GM12878 (cell line): ENCODE measurements around the gene PRRT4. TPM values are rescaled to one million over a fixed set of nuclear protein-coding genes. Genes with fewer than 3 reads are reported as not detected.

Experiments
- ATAC-seq: fragments of 200-7000 bp; cut with Tn5 transposase; 3 replicates; pipeline ENCODE4 v1.9.1; 2020; ENCODE audit warnings: mild to moderate bottlenecking, moderate library complexity
- BruUV-seq: library from RNA; stranded (reverse); fragments of 400-500 nt; replicated peaks from 2 replicates; lab custom pipeline; 2021; lab: Mats Ljungman, UMichigan
- CTCF ChIA-PET: fragments of 300-600 bp; sonication (Branson Sonifier 250); formaldehyde crosslinking; extraction: SDS; loops from one replicate; lab custom pipeline; 2021; ENCODE audit warnings: inconsistent platforms; lab: Yijun Ruan, JAX
- POLR2A ChIA-PET: fragments of 350-600 bp; formaldehyde crosslinking; extraction: SDS; loops from one replicate; lab custom pipeline; 2021; ENCODE audit warnings: inconsistent platforms; lab: Charles Lee
- RAD21 ChIA-PET: fragments of 300-600 bp; sonication (Branson Sonifier 250); formaldehyde crosslinking; loops from one replicate; lab custom pipeline; 2023; ENCODE audit warnings: antibody characterized with exemption; ENCODE audit not compliant: unreplicated experiment; lab: Charles Lee
- SMC1A ChIA-PET: fragments of 300-600 bp; sonication (Branson Sonifier 250); formaldehyde crosslinking; loops from one replicate; lab custom pipeline; 2023; ENCODE audit not compliant: unreplicated experiment, uncharacterized antibody; lab: Charles Lee
- DNase-seq: peaks from one replicate; pipeline ENCODE4 v3.0.0-alpha.2; 2011; ENCODE audit warnings: low read depth, low spot score
- FAIRE-seq: peaks from 3 replicates; lab custom pipeline; 2011; peaks lifted over from hg19 to GRCh38; lab: Jason Lieb, UNC
- H2AFZ ChIP-seq: 2 replicates; pipeline ENCODE4 v1.6.0; 2011; ENCODE audit warnings: low read depth, low read length, control low read depth; ENCODE audit not compliant: control insufficient read depth
- H3K27ac ChIP-seq: 2 replicates; pipeline ENCODE4 v1.5.1; 2011; ENCODE audit warnings: control low read depth; ENCODE audit not compliant: control insufficient read depth, insufficient read depth
- H3K27me3 ChIP-seq, 2 experiments: replicated peaks in 1 of 2; 2 replicates each; pipeline versions ENCODE4 v1.6.0 to v1.6.1; 2011; ENCODE audit warnings: low read length in 1 of 2; ENCODE audit not compliant: control insufficient read depth in 2 of 2, insufficient read depth in 2 of 2
- H3K36me3 ChIP-seq, 2 experiments: 2 replicates each; pipeline ENCODE4 v1.5.1; 2011; ENCODE audit warnings: low read length in 1 of 2; ENCODE audit not compliant: control insufficient read depth in 2 of 2, insufficient read depth in 2 of 2
- H3K4me1 ChIP-seq: 2 replicates; pipeline ENCODE4 v1.6.1; 2011; ENCODE audit warnings: mild to moderate bottlenecking, low read length, moderate library complexity, mixed read lengths; ENCODE audit not compliant: control insufficient read depth, insufficient read depth
- H3K4me2 ChIP-seq: 2 replicates; pipeline ENCODE4 v1.6.0; 2011; ENCODE audit warnings: control low read depth; ENCODE audit not compliant: control insufficient read depth, insufficient read depth
- H3K4me3 ChIP-seq: fragments of 200-600 bp; sonication (generic); 2 replicates; pipeline ENCODE4 v1.5.1; 2016
- H3K79me2 ChIP-seq: 2 replicates; pipeline ENCODE4 v1.6.0; 2011; ENCODE audit warnings: low read length; ENCODE audit not compliant: control insufficient read depth, insufficient read depth
- H3K9ac ChIP-seq: 2 replicates; pipeline ENCODE4 v1.8.0; 2011; ENCODE audit warnings: low read length, control low read depth, mixed read lengths; ENCODE audit not compliant: control insufficient read depth, insufficient read depth
- H3K9me3 ChIP-seq: replicated peaks from 3 replicates; pipeline ENCODE4 v1.5.1; 2011; ENCODE audit warnings: mild to moderate bottlenecking, low read length; ENCODE audit not compliant: control insufficient read depth, insufficient read depth
- H4K20me1 ChIP-seq: 2 replicates; pipeline ENCODE4 v1.6.0; 2011; ENCODE audit not compliant: control insufficient read depth, insufficient read depth
- BMI1 ChIP-seq: fragments of 450-650 bp; IDR thresholded peaks from 2 replicates; pipeline ENCODE4 v1.6.1; 2016; ENCODE audit warnings: mild to moderate bottlenecking, moderate library complexity, borderline replicate concordance
- CBFB ChIP-seq: IDR thresholded peaks from 2 replicates; pipeline ENCODE4 v1.6.1; 2016; ENCODE audit warnings: antibody characterized with exemption, low read depth
- CEBPZ ChIP-seq: fragments of 150-350 bp; IDR thresholded peaks from 2 replicates; pipeline ENCODE4 v1.6.1; 2016; ENCODE audit warnings: low read depth, low read length
- E2F4 ChIP-seq: IDR thresholded peaks from 2 replicates; pipeline ENCODE4 v1.6.1; 2012; ENCODE audit warnings: low read depth, low read length, improper control_type of control experiment
- E4F1 ChIP-seq: fragments of 450-650 bp; IDR thresholded peaks from 2 replicates; pipeline ENCODE4 v1.6.1; 2018; ENCODE audit warnings: borderline replicate concordance, mild to moderate bottlenecking; ENCODE audit not compliant: partially characterized antibody
- ELK1 ChIP-seq: IDR thresholded peaks from 2 replicates; pipeline ENCODE4 v1.6.1; 2012; ENCODE audit warnings: low read depth, low read length, improper control_type of control experiment
- FOS ChIP-seq: IDR thresholded peaks from 3 replicates; pipeline ENCODE4 v1.6.1; 2011; ENCODE audit warnings: borderline replicate concordance; ENCODE audit not compliant: insufficient read length; ENCODE audit errors: extremely low read depth
- IKZF2 ChIP-seq, 2 experiments: fragments of 450-650 bp; IDR thresholded peaks; 2 replicates each; pipeline ENCODE4 v1.6.1; 2017; ENCODE audit warnings: mild to moderate bottlenecking in 2 of 2, moderate library complexity in 2 of 2
- KDM1A ChIP-seq: fragments of 200-600 bp; sonication (generic); IDR thresholded peaks from 2 replicates; pipeline ENCODE4 v1.6.1; 2016; ENCODE audit warnings: borderline replicate concordance
- PAX5 ChIP-seq: IDR thresholded peaks from 2 replicates; pipeline ENCODE4 v1.6.1; 2011; ENCODE audit warnings: low read depth, low read length, borderline replicate concordance
- ZBED1 ChIP-seq: IDR thresholded peaks from 2 replicates; pipeline ENCODE4 v1.6.1; 2016; ENCODE audit warnings: borderline replicate concordance
- WGBS: methylation state at CpG from one replicate; pipeline ENCODE4 v1.1.6; 2016; ENCODE audit warnings: low lambda C conversion rate; ENCODE audit not compliant: insufficient replicate concordance, insufficient coverage; ENCODE audit errors: missing lambda C conversion rate; 5-methylcytosine and 5-hydroxymethylcytosine counted together
- in situ Hi-C: fragments of 300-500 bp; cut with MboI; formaldehyde crosslinking; loops from 9 replicates; pipeline ENCODE4 v1.14.3; 2018; ENCODE audit warnings: mixed read lengths
- intact Hi-C: fragments of 100-400 bp; cut with micrococcal nuclease; formaldehyde crosslinking; loops from one replicate; pipeline ENCODE4 v1.14.2; 2022; ENCODE audit not compliant: unreplicated experiment
- polyA plus RNA-seq, 11 experiments: library from polyadenylated mRNA; depleted of rRNA in 4 of 11; unstranded in 6 of 11; stranded (reverse) in 5 of 11; fragments of >200 nt; fragmentation: Nextera tagmentation in 4 of 11; fragmentation: Illumina TruSeq in 1 of 11; extraction: Ambion mirVana in 4 of 11; extraction: Trizol in 1 of 11; gene quantifications; 1 replicate in 1 of 11; 2 replicates in 10 of 11; pipeline versions ENCODE4 v1.2.1 to v1.2.3, GENCODE V29; 2011 to 2016; ENCODE audit warnings: inconsistent platforms in 2 of 11, missing spikeins in 2 of 11, low read depth in 1 of 11
- total RNA-seq, 4 experiments: library from RNA; depleted of rRNA in 3 of 4; stranded (reverse); fragments of >200 nt in 3 of 4; fragmentation: Illumina TruSeq in 1 of 4; extraction: Trizol in 1 of 4; gene quantifications; 2 replicates each; pipeline versions ENCODE4 v1.2.1 to v1.2.3, GENCODE V29; 2013 to 2021

The PRRT4 gene
- total and polyA plus RNA-seq, 10 of the 15 experiments (the other 5 are each of a cell fraction or from before 2014, with no cell fraction given): not detected

- no peak for DNase-seq
- no peaks in the 10 kb centered on the region for H3K9me3 ChIP-seq
- H4K20me1 ChIP-seq: no peaks in the 10 kb centered on the region
- no peak overlapping the region for H3K9ac ChIP-seq
- no peak for ATAC-seq
- no peaks in the 10 kb centered on the region for H3K4me1 ChIP-seq
- intact Hi-C loops: no loop called here
- FAIRE-seq: no peak
- H3K36me3 ChIP-seq: peaks cover 27 to 30% of the 10 kb centered on the region in 2 experiments; a peak in 3 of 4 replicates
- no peak overlapping the region for H3K27ac ChIP-seq
- H3K4me2 ChIP-seq: no peak overlapping the region
- H3K27me3 ChIP-seq: no peaks in the 10 kb centered on the region
- RAD21 ChIA-PET: no interaction called here
- no peaks in the 10 kb centered on the region for H3K79me2 ChIP-seq
- in situ Hi-C loops: no loop called here
- H2AFZ ChIP-seq: no peak overlapping the region
- CTCF ChIA-PET: interaction anchor here (0.5 kb wide), 1 partner anchor 117 kb away, joined by 4 read pairs; no protein-coding TSS in a partner anchor
- SMC1A ChIA-PET: no interaction called here
- no TSS peak for BruUV-seq
- POLR2A ChIA-PET: no interaction called here
- WGBS: 60% methylated on average over 5 of the region's 5 CpGs
- TF ChIP-seq CBFB: no peak
- TF ChIP-seq ZBED1: no peak
- TF ChIP-seq IKZF2 (IDR thresholded peaks at IDR 0.05): no peak
- no peak for TF ChIP-seq FOS
- no peak for TF ChIP-seq E2F4
- no peak for TF ChIP-seq CEBPZ
- no peak for TF ChIP-seq BMI1
- no peak for TF ChIP-seq KDM1A
- TF ChIP-seq ELK1: no peak
- no peak for TF ChIP-seq E4F1
- no peak for TF ChIP-seq PAX5
- H3K4me3 ChIP-seq: no peak overlapping the region
These were observed 51.0 kb downstream of the PRRT4 start for GRCh38 chr7:128310499-128310898.
